Measurements from ENCODE around the gene DCAF7. TPM values are rescaled to one million over a fixed set of nuclear protein-coding genes. Genes with fewer than 3 reads are reported as not detected.

Gene DCAF7
- total RNA-seq, 4 donors from 2014 or later: 17.9 to 32.8 (median 23.9) TPM

DNA sequence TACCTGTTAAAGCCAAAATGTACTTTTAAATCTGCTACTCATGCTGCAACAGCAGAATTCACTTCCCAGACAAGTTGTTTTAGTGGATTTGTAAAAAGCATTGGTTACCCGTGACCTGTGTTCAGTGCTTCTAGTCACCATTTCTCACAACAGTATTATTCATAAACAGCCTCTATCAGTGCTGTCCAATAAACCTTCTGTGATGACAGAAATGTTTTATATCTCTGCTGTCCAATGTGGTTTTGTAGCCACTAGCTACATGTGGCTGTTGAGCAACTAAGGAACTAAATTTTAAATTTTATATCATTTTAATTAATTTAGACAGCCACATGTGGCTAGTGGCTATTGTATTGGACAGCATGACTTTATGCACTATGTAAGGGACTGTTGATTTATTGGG is 84.5 kb downstream of the DCAF7 start:
- TF ChIP-seq CTCF (IDR thresholded peaks at IDR 0.05; ENCODE audit: low read depth): no peak

GRCh38 chr17:63635290-63635689 is 85.0 kb downstream of the DCAF7 start:
- TF ChIP-seq CTCF (IDR thresholded peaks at IDR 0.05; ENCODE audit: low read depth): no peak

- TF ChIP-seq CTCF (IDR thresholded peaks at IDR 0.05; ENCODE audit: low read depth): no peak
Observed at GRCh38 chr17:63635787-63636186, 85.5 kb downstream of the DCAF7 start.

DNA sequence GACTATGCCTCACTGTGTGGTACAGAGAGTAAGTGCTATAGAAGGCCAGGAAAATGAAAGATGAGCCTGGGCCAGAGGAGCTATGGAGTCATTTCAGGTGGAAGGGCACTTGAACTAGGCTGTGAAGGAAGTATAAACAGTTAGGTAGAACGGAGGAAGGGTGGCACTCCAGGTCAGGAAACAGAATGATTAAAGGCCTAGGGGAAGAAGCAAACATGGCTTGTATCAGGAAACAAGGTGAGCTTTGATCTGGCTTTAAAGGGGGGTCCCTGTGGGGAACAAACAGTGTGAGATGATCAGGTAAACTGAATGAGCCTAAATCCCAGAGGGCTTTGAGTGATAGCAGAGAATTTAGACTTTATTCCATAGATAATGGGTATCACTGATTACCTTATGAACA is 88.8 kb downstream of the DCAF7 start:
- TF ChIP-seq CTCF (IDR thresholded peaks at IDR 0.05; ENCODE audit: low read depth): no peak

- TF ChIP-seq CTCF (IDR thresholded peaks at IDR 0.05; ENCODE audit: low read depth): no peak
Observed at GRCh38 chr17:63640038-63640437, 89.8 kb downstream of the DCAF7 start.

DNA sequence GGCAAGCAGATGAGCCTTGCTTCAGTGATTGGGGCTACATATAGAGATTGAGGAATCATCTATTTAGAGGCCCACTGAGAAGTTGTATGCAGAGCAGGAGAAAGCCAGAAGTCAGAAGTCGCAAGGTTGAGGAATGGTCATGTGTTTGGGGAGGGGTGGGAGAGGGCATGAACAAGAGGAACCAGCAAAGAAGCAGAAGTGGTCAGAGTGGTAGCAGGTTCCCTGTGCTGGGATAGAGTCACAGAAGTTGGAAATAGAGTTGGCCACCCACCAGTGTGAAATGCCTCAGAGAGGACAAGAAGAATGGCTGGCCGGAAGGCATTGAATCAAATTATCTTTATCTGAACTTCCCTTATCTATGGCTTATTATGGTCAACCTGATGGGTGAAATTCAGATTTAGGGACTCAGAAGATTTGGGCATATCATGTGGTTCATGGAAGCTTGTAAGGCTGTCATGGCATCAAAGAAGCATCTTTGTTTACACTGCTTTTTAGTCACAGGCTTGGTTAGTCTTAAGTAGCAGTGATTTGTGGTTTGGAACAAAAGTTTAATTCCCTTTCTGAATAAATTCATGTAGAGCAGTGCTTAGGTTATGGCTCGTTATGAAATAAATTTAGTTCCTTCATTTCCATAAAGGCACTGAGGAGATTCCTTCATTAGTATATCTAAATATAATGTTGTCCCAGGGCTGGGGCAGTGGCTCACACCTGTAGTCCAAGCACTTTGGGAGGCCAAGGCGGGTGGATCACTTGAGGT is 91.6 kb downstream of the DCAF7 start:
- TF ChIP-seq CTCF (IDR thresholded peaks at IDR 0.05; ENCODE audit: low read depth): no peak

Small RNA genes lying within 50 kb of the gene (small RNA-seq; reads per million reads assigned to genes)
- gene RNU6-288P: not detected

Other genes with a start within 250 kb of the DCAF7 start
- gene CYB561, start 104.2 kb upstream of the DCAF7 start, total RNA-seq: 10 to 100 TPM; 12.7 to 17.9 (median 14.1) TPM
- gene ACE, start 73.4 kb upstream of the DCAF7 start, total RNA-seq: 10 to 100 TPM in 3 of 4 donors, 1 to 10 TPM in 1; 5.7 to 95.2 (median 16.8) TPM
- not detected for gene KCNH6, start 27.1 kb upstream of the DCAF7 start, total RNA-seq
- 10 to 100 TPM; 10.2 to 17.7 (median 14.6) TPM for gene TACO1, start 50.4 kb downstream of the DCAF7 start, total RNA-seq
- gene MAP3K3, start 71.9 kb downstream of the DCAF7 start, total RNA-seq: 10 to 100 TPM; 37.7 to 80.8 (median 62.0) TPM
- gene LIMD2, start 149.6 kb downstream of the DCAF7 start, total RNA-seq: 10 to 100 TPM in 1 of 4 donors, 1 to 10 TPM in 3; 1.3 to 17.8 (median 6.0) TPM
- 10 to 100 TPM; 22.9 to 36.0 (median 31.8) TPM for gene STRADA, start 191.3 kb downstream of the DCAF7 start, total RNA-seq
- 10 to 100 TPM; 45.6 to 60.0 (median 51.3) TPM for gene CCDC47, start 223.1 kb downstream of the DCAF7 start, total RNA-seq
- gene DDX42, start 223.7 kb downstream of the DCAF7 start, total RNA-seq: 100 to 1,000 TPM; 121 to 179 (median 144) TPM